Measurements from ENCODE around the gene WNT5B.
A peak's percentile ranks its signal among the peaks of the same experiment; 100 is the strongest.
"Not testable (repeated sequence)": the region's sequence is repeated elsewhere in the genome, so short reads cannot be mapped to it uniquely, and the experiment has no call there.

The WNT5B gene

DNA sequence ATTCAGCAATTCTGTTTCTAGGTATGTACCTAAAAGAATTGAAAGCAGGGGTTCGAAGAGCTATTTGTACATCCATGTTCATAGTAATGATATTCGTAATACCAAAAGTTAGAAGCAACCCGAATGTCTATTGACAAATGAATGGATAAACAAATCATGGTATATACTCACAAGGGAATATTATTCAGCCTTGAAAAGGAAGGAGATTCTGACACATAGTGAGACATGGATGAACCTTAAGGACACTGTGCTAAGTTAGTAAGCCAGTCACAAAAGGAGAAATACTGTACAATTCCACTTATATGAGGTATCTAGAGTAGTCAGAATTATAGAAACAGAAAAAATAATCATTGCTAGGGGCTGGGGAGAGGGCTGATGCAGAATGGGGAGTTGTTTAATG is 30.3 kb upstream of the WNT5B start:
- DNase-seq (ENCODE audit: low read depth in 2 of 2), result no peak

GRCh38 chr12:1602706-1603105 is 26.3 kb upstream of the WNT5B start:
- DNase-seq (ENCODE audit: low read depth in 2 of 2), result not testable (repeated sequence)

- no peak for DNase-seq (ENCODE audit: low read depth in 2 of 2)
Observed at GRCh38 chr12:1603269-1603993, 25.6 kb upstream of the WNT5B start.

GRCh38 chr12:1604464-1604863 is 24.6 kb upstream of the WNT5B start:
- DNase-seq (ENCODE audit: low read depth in 2 of 2), result no peak

GRCh38 chr12:1605129-1606020 is 23.7 kb upstream of the WNT5B start:
- DNase-seq (ENCODE audit: low read depth in 2 of 2), result peak in 1 of 2 donors; percentile 27

DNA sequence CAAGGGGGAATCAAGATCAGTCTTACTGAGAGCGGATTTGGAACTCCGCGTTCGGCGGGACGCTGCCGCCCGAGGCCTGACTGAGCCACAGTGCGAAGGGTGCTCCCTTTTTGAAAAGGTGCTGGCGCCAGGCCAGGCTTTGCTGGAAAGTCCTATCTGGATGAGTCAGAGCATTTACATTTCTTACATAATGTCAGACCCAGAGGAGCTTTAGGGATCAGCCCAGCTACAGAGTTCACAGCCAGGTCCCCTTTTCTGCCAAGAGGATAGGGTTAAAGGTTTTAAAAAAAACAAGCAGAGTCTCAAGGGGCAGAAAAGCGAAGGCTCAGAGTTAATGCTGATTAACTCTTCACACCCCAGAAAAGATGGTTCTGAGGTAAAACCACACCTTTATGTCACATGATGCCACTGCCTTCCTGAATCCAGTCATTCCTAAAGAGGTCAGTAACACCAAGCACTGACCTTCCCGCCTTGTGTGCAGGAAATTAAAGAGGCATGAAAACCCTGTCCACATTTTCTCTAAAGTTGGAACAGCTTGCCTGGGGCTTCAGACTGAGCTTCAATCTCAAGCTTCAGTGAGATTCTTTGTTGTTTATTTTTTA is 22.9 kb upstream of the WNT5B start:
- DNase-seq (ENCODE audit: low read depth in 2 of 2), result no peak

DNA sequence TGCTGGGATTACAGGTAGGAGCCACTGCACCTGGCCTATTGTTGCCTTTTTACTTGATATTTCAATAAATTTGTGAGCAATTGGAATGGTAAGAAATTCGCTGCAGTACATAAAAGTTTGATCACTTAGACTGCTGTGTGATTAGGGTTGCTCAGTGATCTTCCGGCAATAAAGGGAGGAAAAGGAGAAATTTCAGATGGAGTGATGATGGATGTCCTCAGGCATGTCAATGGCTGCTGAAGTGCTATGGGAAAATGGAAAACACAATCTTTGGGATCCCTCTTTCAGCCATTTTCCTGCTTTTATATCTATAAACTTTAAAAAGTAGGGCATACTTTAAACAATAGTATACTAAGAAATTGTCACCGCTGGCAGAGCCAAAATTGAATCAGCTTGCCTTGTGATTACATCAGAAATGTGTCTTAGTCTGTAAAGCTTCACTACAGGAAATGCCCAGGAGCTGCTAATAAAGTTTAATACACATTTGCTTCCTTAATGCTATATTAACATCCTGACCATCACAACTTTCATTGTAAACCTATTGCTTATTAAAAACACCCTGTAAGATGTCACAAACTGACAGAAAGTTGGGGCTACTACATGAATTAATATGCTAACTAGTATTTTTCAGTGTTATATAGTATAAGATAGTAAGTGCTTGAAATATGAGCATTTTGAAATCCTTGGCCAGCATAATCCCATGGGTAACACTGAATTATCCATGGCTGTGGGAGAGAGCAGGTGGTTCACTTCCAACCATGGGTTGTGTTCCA is 20.9 kb upstream of the WNT5B start:
- no peak for DNase-seq (ENCODE audit: low read depth in 2 of 2)

- DNase-seq (ENCODE audit: low read depth in 2 of 2), result no peak
Observed at GRCh38 chr12:1608713-1609119, 20.3 kb upstream of the WNT5B start.

DNA sequence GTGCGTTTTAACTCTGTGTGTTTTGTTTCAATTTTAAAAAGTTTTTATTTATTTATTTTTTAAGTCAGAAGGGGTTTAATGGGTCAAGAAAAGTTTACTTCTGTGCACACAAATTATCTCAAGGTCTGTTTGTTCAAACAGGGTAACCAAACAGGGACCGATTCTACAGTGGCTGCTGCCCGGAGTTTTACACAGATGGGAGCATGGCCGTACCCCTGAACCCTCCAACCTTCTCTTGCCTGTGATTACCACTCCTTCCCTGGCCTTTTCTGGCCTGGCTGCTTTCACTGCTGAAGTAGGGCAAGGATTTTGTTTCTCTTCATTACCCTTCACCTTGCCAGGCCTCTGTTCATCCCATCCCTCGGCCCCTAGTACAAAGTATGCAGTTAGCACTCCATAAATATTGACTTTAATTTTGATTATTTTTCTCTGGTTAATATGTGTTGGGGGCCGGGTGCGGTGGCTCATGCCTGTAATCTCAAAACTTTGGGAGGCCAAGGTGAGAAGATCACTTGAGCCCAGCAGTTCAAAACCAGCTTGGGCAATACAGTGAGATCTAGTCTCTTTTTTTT is 18.9 kb upstream of the WNT5B start:
- no peak for DNase-seq (ENCODE audit: low read depth in 2 of 2)

DNA sequence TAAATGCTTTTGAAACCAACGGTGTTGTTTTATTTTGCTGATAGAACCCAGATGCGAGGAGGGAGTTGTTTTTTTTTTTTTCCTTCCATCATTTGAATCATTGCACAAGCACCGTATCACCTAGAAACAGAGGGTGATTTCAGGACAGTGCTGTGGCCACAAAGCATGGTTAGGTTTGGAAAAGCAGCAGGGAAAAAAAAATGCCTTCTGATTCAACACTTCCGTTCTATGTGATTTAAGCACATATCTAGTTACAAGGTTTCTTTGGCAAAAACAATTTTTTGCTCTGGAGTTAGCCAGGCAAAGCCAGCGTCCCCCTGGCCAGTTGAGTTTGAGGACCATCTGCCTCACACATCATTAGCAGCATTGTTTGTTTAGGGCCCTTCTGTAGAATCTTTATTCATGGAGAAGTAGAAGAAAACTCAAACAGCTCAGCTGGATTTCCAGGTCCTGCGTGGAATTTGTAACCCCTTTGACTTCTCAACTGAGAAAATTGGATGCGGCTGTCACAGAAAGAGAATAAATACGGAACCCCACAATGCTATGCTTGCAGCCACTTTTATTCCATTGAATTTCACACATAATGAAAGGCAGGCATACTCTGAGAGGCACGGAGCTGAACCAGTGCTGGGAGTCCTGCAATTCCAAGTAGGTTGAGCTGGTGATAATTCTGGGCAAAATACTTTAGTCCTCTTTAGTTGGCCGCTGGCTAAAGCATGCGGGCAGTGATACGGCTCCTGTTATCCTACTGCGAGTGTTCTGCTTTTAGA is 17.0 kb upstream of the WNT5B start:
- no peak for DNase-seq (ENCODE audit: low read depth in 2 of 2)

GRCh38 chr12:1613860-1614259 is 15.2 kb upstream of the WNT5B start:
- DNase-seq (ENCODE audit: low read depth in 2 of 2), result no peak

DNA sequence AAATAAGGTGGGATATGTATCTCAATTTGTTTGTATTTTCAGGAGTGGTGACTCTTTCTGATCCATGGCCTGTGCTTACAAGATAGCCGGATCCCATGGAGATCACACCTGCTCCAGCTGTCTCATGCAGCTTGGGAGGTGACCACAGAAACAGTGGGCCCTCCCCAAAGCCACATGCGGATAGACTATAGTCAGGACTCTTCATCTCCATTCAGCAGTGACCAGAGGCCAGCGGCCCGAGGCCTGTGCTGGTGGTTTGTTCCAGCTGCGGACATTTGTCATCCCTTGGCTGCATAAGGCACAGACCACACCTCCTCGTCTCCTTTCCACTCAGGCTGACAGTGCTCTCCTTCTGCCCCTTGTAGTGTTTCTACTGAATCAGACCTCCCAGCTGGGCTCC is 14.7 kb upstream of the WNT5B start:
- no peak for DNase-seq (ENCODE audit: low read depth in 2 of 2)

DNA sequence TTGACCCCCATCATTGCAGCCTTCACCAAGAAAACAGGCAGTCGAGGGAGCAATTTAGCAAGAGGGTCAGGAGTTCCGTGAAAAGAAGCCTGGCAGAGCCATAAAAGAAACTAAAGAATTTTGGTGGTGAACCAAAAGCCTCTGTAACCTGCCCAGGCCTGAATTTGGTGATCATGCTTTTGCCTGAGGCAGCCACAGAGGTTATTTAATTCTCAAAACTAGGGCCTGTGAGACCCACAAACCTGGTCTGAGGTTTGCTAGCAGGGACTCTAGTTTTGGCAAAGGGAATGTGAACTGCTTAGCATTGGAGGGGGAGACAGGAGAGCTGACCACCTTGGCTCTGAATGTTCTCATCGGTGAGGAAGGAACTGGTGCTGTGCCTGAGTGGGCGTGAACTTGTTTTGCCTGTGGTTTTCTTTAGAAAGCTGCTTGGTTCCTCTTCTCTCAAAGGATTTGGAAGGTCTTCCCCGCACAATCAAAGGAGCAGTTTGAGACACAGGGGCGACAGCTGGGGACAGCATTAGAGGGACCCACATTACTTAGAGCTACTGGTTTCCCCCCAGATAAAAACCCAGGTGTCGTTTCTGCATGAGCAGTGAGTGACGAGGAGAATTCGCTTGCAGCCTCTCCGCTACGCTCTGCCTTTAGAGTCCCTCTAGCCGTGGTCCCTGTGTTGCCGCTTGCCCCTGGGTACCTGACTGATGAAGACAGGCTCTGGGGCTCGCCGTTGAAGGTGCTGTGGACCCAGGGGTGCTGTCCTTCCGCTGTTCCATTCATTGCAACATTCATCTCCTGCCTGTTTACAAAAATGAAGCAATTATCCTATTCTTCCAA is 12.6 kb upstream of the WNT5B start:
- DNase-seq (ENCODE audit: low read depth in 2 of 2), result no peak

GRCh38 chr12:1618489-1618888 is 10.5 kb upstream of the WNT5B start:
- DNase-seq (ENCODE audit: low read depth in 2 of 2), result no peak

DNA sequence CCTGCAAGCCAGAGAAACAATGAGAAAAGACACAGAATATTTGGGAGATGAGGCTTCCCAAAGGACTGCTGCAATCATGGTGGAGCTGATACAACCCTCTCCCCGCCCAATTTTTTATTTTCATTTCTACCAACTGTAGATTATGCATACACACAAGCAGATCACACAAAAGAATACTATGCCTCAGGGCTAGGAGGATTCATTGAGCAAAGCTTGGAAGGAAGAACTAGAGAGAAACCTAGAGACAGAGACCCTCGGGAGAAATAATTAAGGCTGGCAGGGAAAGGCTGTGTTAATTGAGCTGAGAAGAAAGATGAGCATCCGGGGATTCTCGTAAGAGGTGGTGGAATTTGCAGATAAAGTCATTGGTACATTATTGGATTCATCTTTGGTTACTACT is 9.9 kb upstream of the WNT5B start:
- no peak for DNase-seq (ENCODE audit: low read depth in 2 of 2)

DNA sequence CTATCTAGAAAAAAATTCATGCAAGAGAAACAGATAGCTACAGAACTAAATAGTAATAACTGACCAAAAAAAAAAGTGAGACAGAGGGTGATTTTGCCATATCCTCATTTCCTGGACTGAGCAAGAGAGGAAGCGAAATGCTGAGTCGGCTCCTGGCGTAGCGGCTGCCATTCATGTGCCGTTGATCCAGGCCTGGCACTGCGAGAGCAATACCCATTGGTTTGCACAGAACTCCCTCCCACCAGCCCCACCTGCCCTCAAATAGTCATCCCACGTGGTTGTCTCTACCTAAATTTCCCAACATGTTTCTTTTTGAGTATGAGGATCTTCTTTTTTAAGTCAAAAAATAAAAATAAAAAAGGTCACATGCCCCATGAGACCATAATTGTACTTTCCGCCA is 9.4 kb upstream of the WNT5B start:
- DNase-seq (ENCODE audit: low read depth in 2 of 2), result no peak

- no peak for DNase-seq (ENCODE audit: low read depth in 2 of 2)
Observed at GRCh38 chr12:1620092-1620491, 8.9 kb upstream of the WNT5B start.

- DNase-seq (ENCODE audit: low read depth in 2 of 2), result no peak
Observed at GRCh38 chr12:1622406-1622805, 6.6 kb upstream of the WNT5B start.

DNA sequence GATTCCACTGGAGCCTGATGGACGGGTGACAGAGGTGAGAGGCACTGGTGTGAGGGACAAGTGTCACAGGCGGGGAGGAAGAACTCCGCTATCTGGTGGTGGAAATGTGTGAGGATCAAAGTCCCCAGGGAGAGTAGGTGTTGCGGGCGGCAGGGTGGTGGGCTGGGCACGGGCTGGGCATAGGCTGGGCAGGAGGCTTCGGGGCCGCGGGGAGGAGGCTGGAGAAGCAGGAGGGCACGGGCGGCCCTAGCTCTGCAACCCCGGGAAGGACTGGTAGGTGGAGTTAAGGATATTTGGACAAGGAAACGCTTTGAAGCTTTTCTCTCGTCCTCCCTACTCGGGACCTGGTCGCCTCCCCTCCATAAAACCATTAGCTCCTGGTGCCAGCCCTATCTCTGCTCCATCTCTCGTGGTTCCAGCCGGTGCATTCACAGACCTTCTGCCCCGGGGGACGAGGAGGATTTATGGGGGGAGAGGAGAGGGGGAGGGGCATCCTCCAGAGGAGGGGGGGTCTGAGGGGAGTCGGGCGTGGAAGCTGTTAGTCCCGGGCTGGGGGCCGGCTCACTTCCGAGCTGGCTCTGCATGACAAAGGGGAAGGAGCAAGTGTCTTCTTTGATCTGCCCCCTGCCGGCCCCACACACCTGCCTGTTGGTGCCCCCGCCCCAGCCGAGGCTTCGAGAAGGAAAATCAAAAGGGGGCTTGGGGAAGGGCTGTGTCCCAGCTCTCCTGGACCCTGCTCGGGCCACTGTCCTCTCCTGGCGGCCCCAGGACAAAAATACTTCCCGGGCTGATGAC is 504 bp downstream of the WNT5B start:
- no peak for DNase-seq (ENCODE audit: low read depth in 2 of 2)

All from stimulated activated CD8-positive, alpha-beta memory T cell treated with anti-CD3 and anti-CD28 coated beads, Interleukin-15, amount 100 ng/mL, for 48 hours (primary cell).